ENCODE measurements around the gene ZMIZ1.

Gene ZMIZ1

GRCh38 chr10:79098596-79099015 lies 29.8 kb downstream of the ZMIZ1 start:
- DNase-seq (ENCODE audit: low read depth, low spot score): no peak
- H3K36me3 ChIP-seq (ENCODE audit: insufficient read depth, insufficient read length, low read length): peaks cover 19% of the 10 kb centered on the region
- peaks cover 33% of the 10 kb centered on the region for H3K4me1 ChIP-seq (ENCODE audit: insufficient read depth, insufficient read length)
- TF ChIP-seq SUZ12 (IDR thresholded peaks at IDR 0.05; ENCODE audit: extremely low read depth, insufficient read depth, insufficient read length) (no peak), YY1 (IDR thresholded peaks at IDR 0.05; ENCODE audit: insufficient read depth, insufficient read length) (no peak), ZNF274 (IDR thresholded peaks at IDR 0.05; ENCODE audit: low read depth, low read length) (no peak)
- no peaks in the 10 kb centered on the region for H3K27me3 ChIP-seq (ENCODE audit: insufficient read depth, insufficient read length)
- no peak overlapping the region for H3K9ac ChIP-seq (ENCODE audit: insufficient read length, low read depth)
- H3K4me3 ChIP-seq (ENCODE audit: insufficient read length, low read depth): no peak overlapping the region
- H3K9me3 ChIP-seq (ENCODE audit: insufficient read depth, low read length): no peaks in the 10 kb centered on the region

GRCh38 chr10:79099898-79100448 lies 31.2 kb downstream of the ZMIZ1 start:
- H3K27me3 ChIP-seq (ENCODE audit: insufficient read depth, insufficient read length): no peaks in the 10 kb centered on the region
- TF ChIP-seq ZNF274 (IDR thresholded peaks at IDR 0.05; ENCODE audit: low read depth, low read length): no peak
- TF ChIP-seq SUZ12 (IDR thresholded peaks at IDR 0.05; ENCODE audit: extremely low read depth, insufficient read depth, insufficient read length): no peak
- TF ChIP-seq YY1 (IDR thresholded peaks at IDR 0.05; ENCODE audit: insufficient read depth, insufficient read length): no peak
- no peak overlapping the region for H3K4me3 ChIP-seq (ENCODE audit: insufficient read length, low read depth)
- H3K4me1 ChIP-seq (ENCODE audit: insufficient read depth, insufficient read length): peaks cover 29% of the 10 kb centered on the region
- DNase-seq (ENCODE audit: low read depth, low spot score): no peak
- H3K9ac ChIP-seq (ENCODE audit: insufficient read length, low read depth): no peak overlapping the region
- H3K36me3 ChIP-seq (ENCODE audit: insufficient read depth, insufficient read length, low read length): peaks cover 16% of the 10 kb centered on the region
- H3K9me3 ChIP-seq (ENCODE audit: insufficient read depth, low read length): no peaks in the 10 kb centered on the region

GRCh38 chr10:79100771-79101170 lies 32.0 kb downstream of the ZMIZ1 start:
- Histone ChIP-seq H3K4me1 (ENCODE audit: insufficient read depth, insufficient read length) (peaks cover 29% of the 10 kb centered on the region), H3K27me3 (ENCODE audit: insufficient read depth, insufficient read length) (no peaks in the 10 kb centered on the region), H3K4me3 (ENCODE audit: insufficient read length, low read depth) (no peak overlapping the region), H3K9me3 (ENCODE audit: insufficient read depth, low read length) (no peaks in the 10 kb centered on the region), H3K9ac (ENCODE audit: insufficient read length, low read depth) (no peak overlapping the region), H3K36me3 (ENCODE audit: insufficient read depth, insufficient read length, low read length) (peaks cover 9% of the 10 kb centered on the region)
- TF ChIP-seq SUZ12 (IDR thresholded peaks at IDR 0.05; ENCODE audit: extremely low read depth, insufficient read depth, insufficient read length) (no peak), YY1 (IDR thresholded peaks at IDR 0.05; ENCODE audit: insufficient read depth, insufficient read length) (no peak), ZNF274 (IDR thresholded peaks at IDR 0.05; ENCODE audit: low read depth, low read length) (no peak)
- DNase-seq (ENCODE audit: low read depth, low spot score): no peak

GRCh38 chr10:79101560-79102497 lies 33.1 kb downstream of the ZMIZ1 start:
- H3K36me3 ChIP-seq (ENCODE audit: insufficient read depth, insufficient read length, low read length): peaks cover 8% of the 10 kb centered on the region
- H3K27me3 ChIP-seq (ENCODE audit: insufficient read depth, insufficient read length): no peaks in the 10 kb centered on the region
- H3K4me1 ChIP-seq (ENCODE audit: insufficient read depth, insufficient read length): peaks cover 30% of the 10 kb centered on the region
- H3K4me3 ChIP-seq (ENCODE audit: insufficient read length, low read depth): no peak overlapping the region
- TF ChIP-seq ZNF274 (IDR thresholded peaks at IDR 0.05; ENCODE audit: low read depth, low read length) (no peak), SUZ12 (IDR thresholded peaks at IDR 0.05; ENCODE audit: extremely low read depth, insufficient read depth, insufficient read length) (no peak), YY1 (IDR thresholded peaks at IDR 0.05; ENCODE audit: insufficient read depth, insufficient read length) (no peak)
- H3K9ac ChIP-seq (ENCODE audit: insufficient read length, low read depth): peak overlapping the region; percentile 47
- no peaks in the 10 kb centered on the region for H3K9me3 ChIP-seq (ENCODE audit: insufficient read depth, low read length)
- no peak for DNase-seq (ENCODE audit: low read depth, low spot score)

- H3K9me3 ChIP-seq (ENCODE audit: insufficient read depth, low read length): no peaks in the 10 kb centered on the region
- H3K4me1 ChIP-seq (ENCODE audit: insufficient read depth, insufficient read length): peaks cover 35% of the 10 kb centered on the region
- TF ChIP-seq YY1 (IDR thresholded peaks at IDR 0.05; ENCODE audit: insufficient read depth, insufficient read length): no peak
- no peak for TF ChIP-seq ZNF274 (IDR thresholded peaks at IDR 0.05; ENCODE audit: low read depth, low read length)
- TF ChIP-seq SUZ12 (IDR thresholded peaks at IDR 0.05; ENCODE audit: extremely low read depth, insufficient read depth, insufficient read length): no peak
- H3K36me3 ChIP-seq (ENCODE audit: insufficient read depth, insufficient read length, low read length): peaks cover 6% of the 10 kb centered on the region
- DNase-seq (ENCODE audit: low read depth, low spot score): no peak
- H3K4me3 ChIP-seq (ENCODE audit: insufficient read length, low read depth): no peak overlapping the region
- H3K9ac ChIP-seq (ENCODE audit: insufficient read length, low read depth): peak overlapping the region; percentile 6
- H3K27me3 ChIP-seq (ENCODE audit: insufficient read depth, insufficient read length): no peaks in the 10 kb centered on the region
Measured at GRCh38 chr10:79102498-79102874, 33.7 kb downstream of the ZMIZ1 start.

GRCh38 chr10:79103129-79103528 lies 34.4 kb downstream of the ZMIZ1 start:
- Histone ChIP-seq H3K36me3 (ENCODE audit: insufficient read depth, insufficient read length, low read length) (peaks cover 6% of the 10 kb centered on the region), H3K4me1 (ENCODE audit: insufficient read depth, insufficient read length) (peaks cover 39% of the 10 kb centered on the region), H3K9ac (ENCODE audit: insufficient read length, low read depth) (no peak overlapping the region), H3K9me3 (ENCODE audit: insufficient read depth, low read length) (no peaks in the 10 kb centered on the region), H3K4me3 (ENCODE audit: insufficient read length, low read depth) (no peak overlapping the region), H3K27me3 (ENCODE audit: insufficient read depth, insufficient read length) (no peaks in the 10 kb centered on the region)
- no peak for DNase-seq (ENCODE audit: low read depth, low spot score)
- TF ChIP-seq YY1 (IDR thresholded peaks at IDR 0.05; ENCODE audit: insufficient read depth, insufficient read length) (no peak), SUZ12 (IDR thresholded peaks at IDR 0.05; ENCODE audit: extremely low read depth, insufficient read depth, insufficient read length) (no peak), ZNF274 (IDR thresholded peaks at IDR 0.05; ENCODE audit: low read depth, low read length) (no peak)

- H3K9ac ChIP-seq (ENCODE audit: insufficient read length, low read depth): no peak overlapping the region
- DNase-seq (ENCODE audit: low read depth, low spot score): no peak
- peaks cover 41% of the 10 kb centered on the region for H3K4me1 ChIP-seq (ENCODE audit: insufficient read depth, insufficient read length)
- TF ChIP-seq ZNF274 (IDR thresholded peaks at IDR 0.05; ENCODE audit: low read depth, low read length): no peak
- TF ChIP-seq SUZ12 (IDR thresholded peaks at IDR 0.05; ENCODE audit: extremely low read depth, insufficient read depth, insufficient read length): no peak
- no peaks in the 10 kb centered on the region for H3K9me3 ChIP-seq (ENCODE audit: insufficient read depth, low read length)
- H3K36me3 ChIP-seq (ENCODE audit: insufficient read depth, insufficient read length, low read length): peaks cover 6% of the 10 kb centered on the region
- H3K4me3 ChIP-seq (ENCODE audit: insufficient read length, low read depth): no peak overlapping the region
- no peaks in the 10 kb centered on the region for H3K27me3 ChIP-seq (ENCODE audit: insufficient read depth, insufficient read length)
Measured at GRCh38 chr10:79103585-79103984, 34.8 kb downstream of the ZMIZ1 start.

Measured in NT2/D1 (cell line).